SJCRH30 (cell line): ENCODE data around the gene DMD. TPM values are rescaled to one million over a fixed set of nuclear protein-coding genes. Genes with fewer than 3 reads are reported as not detected.
A peak's percentile ranks its signal among the peaks of the same experiment; 100 is the strongest.
"Not testable (repeated sequence)": the region's sequence is repeated elsewhere in the genome, so short reads cannot be mapped to it uniquely, and the experiment has no call there.

Experiments used
- DNase-seq, 2 experiments: peaks; one replicate each; pipeline ENCODE4 v3.0.0-alpha.2; 2015 to 2020
- H3K27ac ChIP-seq: fragments of 250-450 bp; sonication (Bioruptor Pico); 2 replicates; pipeline ENCODE4 v1.5.1; 2020; ENCODE audit warnings: mild to moderate bottlenecking, moderate library complexity
- H3K27me3 ChIP-seq: fragments of 250-450 bp; sonication (Bioruptor Pico); 2 replicates; pipeline ENCODE4 v1.5.1; 2020; ENCODE audit warnings: mild to moderate bottlenecking, moderate library complexity
- H3K36me3 ChIP-seq: fragments of 250-450 bp; sonication (Bioruptor Pico); 2 replicates; pipeline ENCODE4 v1.5.1; 2020; ENCODE audit warnings: mild to moderate bottlenecking, moderate library complexity
- H3K4me1 ChIP-seq: fragments of 250-450 bp; sonication (Bioruptor Pico); 2 replicates; pipeline ENCODE4 v1.5.1; 2020; ENCODE audit warnings: mild to moderate bottlenecking, moderate library complexity
- H3K4me3 ChIP-seq: fragments of 250-450 bp; sonication (Bioruptor Pico); 2 replicates; pipeline ENCODE4 v1.5.1; 2020; ENCODE audit warnings: mild to moderate bottlenecking, moderate library complexity
- H3K9me3 ChIP-seq: fragments of 250-450 bp; sonication (Bioruptor Pico); replicated peaks from 2 replicates; pipeline ENCODE4 v1.5.1; 2020; ENCODE audit warnings: mild to moderate bottlenecking, moderate library complexity
- total RNA-seq: library from RNA; depleted of rRNA; stranded (reverse); fragments of >200 nt; shearing (Covaris generic); gene quantifications from 2 replicates; pipeline ENCODE4 v1.2.3, GENCODE V29; 2014

The DMD gene
- total RNA-seq, 1 experiment from 2014 or later, result 94.8 TPM

DNA sequence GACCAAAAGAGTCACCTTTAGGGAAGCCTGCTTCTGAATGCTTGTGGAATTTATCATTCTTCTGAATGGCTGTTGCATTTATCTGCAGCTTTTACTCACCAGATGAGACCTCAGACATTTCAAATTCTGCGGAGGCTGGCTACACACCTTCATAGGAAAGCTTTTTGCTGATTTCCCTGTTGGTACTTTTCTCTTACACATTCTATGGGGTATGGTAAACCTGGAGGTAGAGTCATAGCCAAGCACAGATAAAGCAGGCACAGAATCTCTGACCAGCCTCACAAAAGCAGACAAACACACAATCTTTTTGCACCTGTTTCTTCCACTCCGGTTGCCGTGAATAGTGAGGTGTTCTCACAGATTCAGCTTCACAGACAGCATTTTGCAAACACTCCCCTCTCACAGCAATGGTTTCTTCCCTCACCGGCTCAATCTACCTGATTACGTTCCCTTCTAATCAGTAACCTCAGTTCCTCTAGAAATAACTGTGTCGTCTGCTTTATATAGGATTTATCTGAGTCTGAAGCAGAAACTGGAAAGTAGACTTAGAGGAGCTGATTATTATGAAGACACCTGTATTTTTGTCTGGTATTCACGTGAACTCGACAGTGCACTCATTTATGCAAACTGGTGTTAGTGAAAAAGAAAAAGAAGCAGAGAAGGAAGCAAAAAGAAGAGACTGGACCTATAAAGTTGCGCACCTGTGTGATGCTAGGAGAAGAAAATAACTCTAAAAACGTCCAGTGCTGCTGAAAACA lies 83.1 kb downstream of the DMD start:
- no peak for DNase-seq
- no peak overlapping the region for H3K4me3 ChIP-seq
- no peaks in the 10 kb centered on the region for H3K4me1 ChIP-seq
- no peaks in the 10 kb centered on the region for H3K9me3 ChIP-seq
- H3K36me3 ChIP-seq, result no peaks in the 10 kb centered on the region
- no peaks in the 10 kb centered on the region for H3K27me3 ChIP-seq
- H3K27ac ChIP-seq, result no peak overlapping the region

DNA sequence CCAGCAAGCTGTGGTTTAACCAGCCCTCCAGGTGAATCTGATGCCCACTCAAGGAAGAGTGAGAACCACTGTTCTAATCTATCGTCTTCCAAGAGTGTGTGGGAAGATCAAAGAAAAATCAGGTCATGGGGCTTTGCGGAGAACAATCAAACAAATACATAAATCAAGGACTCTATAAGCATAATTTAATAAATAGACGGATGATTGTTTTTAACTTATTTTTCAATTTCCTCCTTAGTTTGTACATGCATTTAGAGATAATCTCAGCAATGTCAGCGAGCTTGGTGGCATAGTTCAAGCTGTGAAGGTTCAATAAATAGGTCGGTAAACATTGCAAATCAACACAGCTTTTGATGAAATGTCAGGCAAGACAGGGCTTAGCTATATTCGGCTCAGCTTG lies 84.9 kb downstream of the DMD start:
- no peaks in the 10 kb centered on the region for H3K4me1 ChIP-seq
- no peaks in the 10 kb centered on the region for H3K27me3 ChIP-seq
- no peak for DNase-seq
- no peaks in the 10 kb centered on the region for H3K36me3 ChIP-seq
- H3K4me3 ChIP-seq, result no peak overlapping the region
- H3K27ac ChIP-seq, result no peak overlapping the region
- no peaks in the 10 kb centered on the region for H3K9me3 ChIP-seq

DNA sequence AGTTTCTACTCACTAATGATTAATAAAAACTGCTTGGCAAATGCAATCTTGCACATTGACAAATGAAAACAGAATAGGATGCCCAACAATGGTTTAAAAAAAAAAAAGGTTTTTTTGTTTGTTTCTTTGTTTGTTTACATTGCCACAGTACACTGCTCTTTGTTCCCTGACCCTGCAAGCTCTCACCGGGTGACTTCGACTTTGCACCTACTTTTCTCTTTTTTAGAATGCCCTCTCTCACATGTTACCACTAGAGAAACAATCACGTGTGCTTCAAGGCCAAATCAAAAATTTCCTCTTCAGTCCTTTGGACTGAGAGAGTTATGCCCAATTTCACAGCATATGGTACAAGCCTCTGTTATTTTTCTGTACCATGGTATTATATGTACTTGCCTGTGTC lies 101.5 kb downstream of the DMD start:
- DNase-seq, result no peak
- Histone ChIP-seq H3K4me3 (no peak overlapping the region), H3K36me3 (no peaks in the 10 kb centered on the region), H3K27me3 (no peaks in the 10 kb centered on the region), H3K9me3 (no peaks in the 10 kb centered on the region), H3K27ac (no peak overlapping the region), H3K4me1 (no peaks in the 10 kb centered on the region)

DNA sequence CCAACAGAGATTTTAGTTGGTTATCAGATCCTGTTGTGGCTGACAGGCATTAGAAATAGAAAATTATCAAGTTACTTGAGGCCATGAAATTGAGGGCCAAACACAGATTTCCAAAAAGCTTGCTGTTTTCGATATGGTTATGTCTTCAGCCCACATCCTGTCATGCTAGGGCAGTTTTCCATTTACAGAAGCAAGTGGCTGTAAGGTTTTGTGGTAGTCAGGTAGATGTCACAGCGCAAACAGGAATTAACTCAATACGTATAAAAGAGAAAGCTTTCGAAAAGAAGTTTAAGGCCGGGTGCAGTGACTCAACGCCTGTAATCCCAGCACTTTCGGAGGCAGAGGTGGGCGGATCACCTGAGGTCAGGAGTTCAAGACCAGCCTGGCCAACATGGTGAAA lies 104.6 kb downstream of the DMD start:
- Histone ChIP-seq H3K27me3 (no peaks in the 10 kb centered on the region), H3K27ac (no peak overlapping the region), H3K4me1 (no peaks in the 10 kb centered on the region), H3K36me3 (no peaks in the 10 kb centered on the region), H3K4me3 (no peak overlapping the region), H3K9me3 (no peaks in the 10 kb centered on the region)
- DNase-seq, result no peak

DNA sequence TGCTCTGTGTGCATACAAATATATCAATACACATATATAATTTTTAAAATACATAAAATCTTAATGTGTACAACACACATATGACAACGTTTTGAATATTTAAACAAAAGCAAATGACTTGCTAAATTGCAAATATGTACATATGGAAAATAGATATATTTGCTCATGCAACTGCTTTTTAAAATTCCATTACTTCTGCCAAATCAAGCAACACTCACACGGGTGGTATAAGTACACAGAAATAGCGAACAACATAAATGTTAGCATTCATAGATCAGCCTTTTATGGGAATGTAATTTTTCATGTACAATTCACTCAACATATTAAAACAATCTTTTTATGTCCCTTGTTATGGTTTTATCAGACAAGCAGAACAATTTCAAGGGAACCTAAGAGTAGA lies 116.3 kb downstream of the DMD start:
- Histone ChIP-seq H3K27me3 (no peaks in the 10 kb centered on the region), H3K4me1 (no peaks in the 10 kb centered on the region), H3K36me3 (no peaks in the 10 kb centered on the region), H3K27ac (no peak overlapping the region), H3K9me3 (no peaks in the 10 kb centered on the region), H3K4me3 (no peak overlapping the region)
- no peak for DNase-seq

DNA sequence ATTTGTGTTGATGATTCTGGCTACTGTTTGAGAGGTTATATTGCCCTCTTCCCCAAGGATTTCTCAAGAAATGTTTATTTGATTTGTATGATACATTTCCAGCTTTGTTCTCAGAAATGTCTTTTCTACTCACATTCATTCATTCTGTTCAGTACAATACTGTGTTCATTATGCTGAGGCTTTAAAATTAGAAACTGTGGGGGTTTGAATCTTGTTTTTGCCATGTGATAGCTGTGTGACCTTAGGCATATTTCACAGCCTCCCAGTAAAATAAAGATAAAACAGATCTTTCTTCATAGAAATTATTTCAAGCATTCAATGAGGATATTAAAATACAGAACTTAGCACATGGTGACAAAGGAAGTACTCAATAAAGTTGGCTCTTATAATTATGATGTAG lies 123.9 kb downstream of the DMD start:
- Histone ChIP-seq H3K27ac (no peak overlapping the region), H3K27me3 (no peaks in the 10 kb centered on the region), H3K4me3 (no peak overlapping the region), H3K4me1 (no peaks in the 10 kb centered on the region), H3K36me3 (no peaks in the 10 kb centered on the region), H3K9me3 (no peaks in the 10 kb centered on the region)
- DNase-seq, result no peak

- no peak overlapping the region for H3K4me3 ChIP-seq
Observed at GRCh38 chrX:33086886-33087285, 124.5 kb downstream of the DMD start.

GRCh38 chrX:33082371-33082770 lies 129.0 kb downstream of the DMD start:
- Histone ChIP-seq H3K27ac (no peak overlapping the region), H3K36me3 (no peaks in the 10 kb centered on the region), H3K9me3 (no peaks in the 10 kb centered on the region), H3K4me3 (no peak overlapping the region), H3K27me3 (no peaks in the 10 kb centered on the region), H3K4me1 (no peaks in the 10 kb centered on the region)
- DNase-seq, result no peak

More at GRCh38 chrX:33086886-33087285, 124.5 kb downstream of the DMD start:
- no peak overlapping the region for H3K27ac ChIP-seq
- no peaks in the 10 kb centered on the region for H3K27me3 ChIP-seq
- no peaks in the 10 kb centered on the region for H3K4me1 ChIP-seq
- H3K36me3 ChIP-seq, result no peaks in the 10 kb centered on the region
- H3K9me3 ChIP-seq, result no peaks in the 10 kb centered on the region
- peak in 1 of 2 experiments; percentile 8 for DNase-seq

GRCh38 chrX:33078273-33078672 lies 133.1 kb downstream of the DMD start:
- Histone ChIP-seq H3K27me3 (no peaks in the 10 kb centered on the region), H3K4me3 (no peak overlapping the region), H3K36me3 (no peaks in the 10 kb centered on the region), H3K27ac (no peak overlapping the region), H3K4me1 (no peaks in the 10 kb centered on the region), H3K9me3 (no peaks in the 10 kb centered on the region)
- no peak for DNase-seq

- H3K36me3 ChIP-seq, DNase-seq, H3K27ac ChIP-seq, H3K9me3 ChIP-seq, H3K27me3 ChIP-seq, H3K4me3 ChIP-seq, H3K4me1 ChIP-seq: not testable (repeated sequence)
Observed at GRCh38 chrX:33073660-33074059, 137.7 kb downstream of the DMD start.

- H3K27ac ChIP-seq, result no peak overlapping the region
- H3K4me1 ChIP-seq, result no peaks in the 10 kb centered on the region
- H3K27me3 ChIP-seq, result no peaks in the 10 kb centered on the region
- H3K9me3 ChIP-seq, result no peaks in the 10 kb centered on the region
- H3K36me3 ChIP-seq, result no peaks in the 10 kb centered on the region
- no peak overlapping the region for H3K4me3 ChIP-seq
- DNase-seq, result no peak
Observed at GRCh38 chrX:33065415-33065814, 145.9 kb downstream of the DMD start.

DNA sequence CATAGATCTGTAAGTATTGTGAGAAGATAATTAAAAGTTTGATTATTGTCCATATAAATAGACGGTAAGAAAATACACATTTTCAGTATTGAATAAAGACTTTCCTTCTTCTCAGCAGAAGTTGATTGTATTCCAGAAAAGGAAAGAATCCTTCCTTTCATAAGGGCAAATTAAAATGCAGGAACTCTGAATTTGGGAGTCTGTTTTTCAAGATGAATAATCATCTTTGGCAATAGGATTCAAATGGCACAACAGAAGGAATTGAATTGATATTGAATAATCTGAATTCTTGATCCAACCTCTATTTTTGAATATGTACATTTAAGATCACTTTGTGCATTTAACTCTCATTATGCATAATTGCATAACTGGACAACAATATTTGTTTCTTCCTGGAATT lies 149.3 kb downstream of the DMD start:
- no peak for DNase-seq
- Histone ChIP-seq H3K27ac (no peak overlapping the region), H3K4me1 (no peaks in the 10 kb centered on the region), H3K4me3 (no peak overlapping the region), H3K9me3 (no peaks in the 10 kb centered on the region), H3K36me3 (no peaks in the 10 kb centered on the region), H3K27me3 (no peaks in the 10 kb centered on the region)

DNA sequence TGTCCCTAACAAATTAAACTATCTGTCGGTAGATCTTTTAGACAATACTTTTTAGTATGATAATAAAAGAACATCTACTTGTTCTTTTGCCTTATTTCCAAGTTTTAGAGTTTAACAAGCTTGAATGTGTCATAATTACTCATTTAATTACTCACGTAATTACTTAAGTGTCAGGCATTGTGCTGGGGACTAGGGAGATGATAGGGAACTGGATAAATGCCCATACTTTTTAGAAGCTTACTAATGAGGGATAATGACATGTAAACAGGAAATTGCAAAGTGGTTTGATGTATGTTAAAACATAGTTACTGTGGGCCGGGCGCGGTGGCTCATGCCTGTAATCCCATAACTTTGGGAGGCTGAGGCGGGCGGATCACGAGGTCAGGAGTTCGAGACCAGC lies 158.3 kb downstream of the DMD start:
- H3K27me3 ChIP-seq, result no peaks in the 10 kb centered on the region
- H3K36me3 ChIP-seq, result no peaks in the 10 kb centered on the region
- no peak overlapping the region for H3K4me3 ChIP-seq
- H3K9me3 ChIP-seq, result no peaks in the 10 kb centered on the region
- no peak for DNase-seq
- H3K27ac ChIP-seq, result no peak overlapping the region
- H3K4me1 ChIP-seq, result no peaks in the 10 kb centered on the region

GRCh38 chrX:33045882-33046281 lies 165.5 kb downstream of the DMD start:
- no peaks in the 10 kb centered on the region for H3K36me3 ChIP-seq
- H3K27me3 ChIP-seq, result no peaks in the 10 kb centered on the region
- no peaks in the 10 kb centered on the region for H3K9me3 ChIP-seq
- H3K4me3 ChIP-seq, result no peak overlapping the region
- no peaks in the 10 kb centered on the region for H3K4me1 ChIP-seq
- no peak for DNase-seq
- no peak overlapping the region for H3K27ac ChIP-seq

DNA sequence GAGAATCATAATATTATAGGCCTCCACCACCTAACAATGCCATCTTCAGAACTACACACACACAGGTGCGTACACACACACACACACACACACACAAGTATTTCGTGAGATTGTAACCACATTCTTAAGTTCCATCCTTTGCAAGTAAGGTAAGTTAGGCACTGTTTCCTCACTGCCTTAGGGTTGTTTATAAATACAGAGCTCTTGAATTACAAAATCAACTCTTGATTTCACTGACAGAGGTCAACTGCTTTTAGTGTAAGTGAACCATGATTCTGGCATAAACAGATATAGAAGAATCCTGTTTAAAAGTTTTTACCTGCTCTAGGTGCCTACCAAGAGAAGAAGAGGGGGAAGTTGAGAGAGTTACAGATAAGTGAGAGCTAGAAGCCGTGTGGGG lies 166.1 kb downstream of the DMD start:
- Histone ChIP-seq H3K4me3 (no peak overlapping the region), H3K36me3 (no peaks in the 10 kb centered on the region), H3K4me1 (no peaks in the 10 kb centered on the region), H3K27ac (no peak overlapping the region), H3K27me3 (no peaks in the 10 kb centered on the region), H3K9me3 (no peaks in the 10 kb centered on the region)
- no peak for DNase-seq

GRCh38 chrX:33041141-33041540 lies 170.2 kb downstream of the DMD start:
- Histone ChIP-seq H3K27ac (no peak overlapping the region), H3K27me3 (no peaks in the 10 kb centered on the region), H3K4me1 (no peaks in the 10 kb centered on the region), H3K36me3 (no peaks in the 10 kb centered on the region), H3K4me3 (no peak overlapping the region), H3K9me3 (no peaks in the 10 kb centered on the region)
- DNase-seq, result no peak
